Hippocampal formation (tissue), 2 donors: Measurements from ENCODE around the gene ENOX2.

ENCODE experiments used
- DNase-seq, 2 donors: peaks; one replicate each; lab custom pipeline; 2025; lab: John Stamatoyannopoulos, UW

The ENOX2 gene

GRCh38 chrX:130700629-130701028 lies 202.4 kb downstream of the ENOX2 start:
- DNase-seq, result no peak

- DNase-seq, result no peak
Measured at GRCh38 chrX:130699618-130700017, 203.4 kb downstream of the ENOX2 start.

DNA sequence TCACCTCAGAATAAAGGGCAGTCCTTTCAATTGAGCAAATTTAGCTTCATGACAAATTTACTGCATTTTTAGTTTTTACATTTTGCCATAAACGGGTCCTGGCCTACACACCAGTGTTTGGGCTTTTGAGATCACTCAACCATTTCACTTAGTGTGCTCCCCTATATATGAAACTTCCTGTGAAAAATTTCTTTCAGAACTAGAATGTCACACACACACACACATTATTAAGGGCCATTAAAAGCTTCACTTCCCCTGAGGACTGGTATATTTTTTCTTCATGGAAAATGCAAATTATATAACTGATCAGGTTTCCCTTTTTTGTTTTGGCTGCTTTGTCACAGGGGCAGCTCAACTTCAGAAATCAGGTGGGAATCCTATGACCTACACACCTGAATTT lies 206.5 kb downstream of the ENOX2 start:
- DNase-seq, result no peak

DNA sequence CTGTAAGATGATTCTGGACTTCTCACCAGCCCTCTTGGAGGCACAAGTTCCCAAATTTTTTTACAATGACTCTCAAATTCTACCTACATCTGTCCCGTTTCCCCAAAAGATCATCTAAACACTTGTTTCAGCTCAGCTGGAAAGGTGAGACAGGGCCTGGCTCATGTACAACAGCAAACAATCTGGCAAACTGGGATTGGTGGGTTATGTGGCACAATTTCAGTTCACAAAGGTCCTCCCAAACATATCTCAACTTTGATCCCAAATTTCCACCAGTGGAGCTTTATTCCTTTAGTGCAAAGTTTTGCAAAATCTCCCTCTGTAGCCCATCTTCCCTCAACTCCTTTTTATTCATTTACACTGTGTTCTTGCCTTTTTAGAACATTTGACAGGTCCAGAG lies 207.1 kb downstream of the ENOX2 start:
- no peak for DNase-seq

DNA sequence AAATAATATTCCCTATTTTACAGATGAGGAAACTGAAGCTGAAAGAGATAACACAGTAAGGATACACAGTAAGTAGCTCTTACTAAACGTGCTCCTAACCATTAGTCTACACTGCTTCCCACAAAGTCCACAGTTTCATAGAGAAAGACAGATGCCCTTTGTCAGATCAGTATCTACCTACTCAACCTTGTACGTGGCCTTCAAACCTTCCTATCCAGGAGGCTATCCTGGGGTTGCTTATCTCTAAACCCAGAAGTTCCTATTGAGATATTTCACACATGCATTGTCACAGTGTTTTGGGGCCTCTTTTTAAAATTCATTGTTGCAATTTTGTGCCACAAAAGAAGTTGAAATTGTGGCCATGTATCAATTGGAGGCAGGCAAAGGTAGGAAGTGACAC lies 208.0 kb downstream of the ENOX2 start:
- no peak for DNase-seq

- no peak for DNase-seq
Measured at GRCh38 chrX:130691576-130691975, 211.4 kb downstream of the ENOX2 start.

DNA sequence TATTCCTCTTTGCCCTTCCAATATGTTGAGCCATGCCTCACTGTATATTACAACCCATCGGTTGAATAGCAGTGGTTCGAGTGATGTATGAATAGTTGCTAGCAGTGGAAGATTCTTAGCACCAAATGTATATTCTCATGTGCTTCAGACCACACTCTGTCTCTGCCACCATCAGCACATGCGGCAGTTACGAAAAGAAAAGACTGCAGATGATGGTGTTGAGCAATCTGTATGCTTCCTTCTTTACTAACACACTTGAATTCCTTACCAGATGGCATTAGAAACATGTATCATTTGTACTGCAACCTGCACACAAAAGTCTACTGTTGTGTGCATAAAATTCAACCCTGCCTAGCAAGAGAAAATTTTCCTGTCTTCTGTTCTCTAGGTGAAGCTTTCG lies 214.6 kb downstream of the ENOX2 start:
- DNase-seq, result no peak

DNA sequence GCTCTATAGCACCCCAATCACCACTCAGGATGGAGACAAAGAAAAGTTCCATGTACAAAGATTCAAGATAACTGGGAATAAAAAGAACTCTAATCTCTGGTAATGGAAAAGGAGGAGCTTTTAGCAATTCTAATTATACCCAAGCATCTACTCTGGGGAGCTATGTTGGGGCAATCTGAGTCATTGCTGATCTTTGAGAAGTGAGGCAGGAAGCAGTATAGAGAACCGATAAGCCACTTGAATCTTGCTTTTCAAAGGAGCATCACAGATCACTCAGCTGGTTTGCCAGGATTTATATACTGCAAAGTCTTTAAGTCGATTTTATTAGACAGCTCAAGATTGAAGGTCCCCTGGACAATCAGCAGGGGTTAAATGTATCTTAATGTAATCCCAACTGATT lies 220.0 kb downstream of the ENOX2 start:
- DNase-seq, result no peak

DNA sequence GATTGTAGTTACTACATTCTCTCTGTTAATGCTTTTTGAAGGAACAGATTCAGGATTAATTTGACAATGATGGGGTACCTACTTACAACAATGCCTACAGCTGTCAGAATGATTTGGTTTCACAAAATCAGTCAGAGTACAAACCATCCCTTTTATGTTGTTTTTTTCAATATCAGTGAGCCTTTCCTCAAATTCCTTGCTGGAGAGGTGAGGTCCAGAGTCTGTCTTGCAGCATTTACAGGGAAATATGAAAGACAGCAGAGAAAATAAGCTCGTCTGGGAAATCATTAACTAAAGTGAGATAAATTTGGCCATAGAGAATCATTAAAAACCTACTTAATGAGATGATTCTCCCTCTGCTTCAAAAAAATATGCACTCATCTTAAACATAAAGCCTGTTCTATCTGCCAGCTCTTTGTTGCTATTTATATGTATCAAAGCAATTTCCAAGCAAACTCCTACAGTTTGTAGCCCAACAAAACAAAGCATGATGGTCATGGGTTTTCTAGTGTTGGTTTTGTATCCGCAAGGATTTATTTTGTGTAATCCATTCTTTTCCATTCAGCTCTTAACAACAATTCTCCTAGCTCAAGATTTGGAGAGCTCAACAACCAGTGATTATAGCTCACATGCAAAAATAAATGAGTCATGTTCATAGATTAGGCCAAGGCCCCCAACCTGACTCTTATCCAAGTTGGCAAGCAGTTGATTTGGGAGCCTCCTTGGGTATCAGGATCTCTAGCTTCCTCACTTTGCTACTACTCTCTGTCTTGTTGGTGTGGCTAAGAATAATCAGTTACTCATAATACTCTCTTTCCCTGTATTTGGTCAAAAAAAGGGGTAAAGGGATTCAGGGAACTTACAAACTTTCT lies 222.6 kb downstream of the ENOX2 start:
- no peak for DNase-seq

DNA sequence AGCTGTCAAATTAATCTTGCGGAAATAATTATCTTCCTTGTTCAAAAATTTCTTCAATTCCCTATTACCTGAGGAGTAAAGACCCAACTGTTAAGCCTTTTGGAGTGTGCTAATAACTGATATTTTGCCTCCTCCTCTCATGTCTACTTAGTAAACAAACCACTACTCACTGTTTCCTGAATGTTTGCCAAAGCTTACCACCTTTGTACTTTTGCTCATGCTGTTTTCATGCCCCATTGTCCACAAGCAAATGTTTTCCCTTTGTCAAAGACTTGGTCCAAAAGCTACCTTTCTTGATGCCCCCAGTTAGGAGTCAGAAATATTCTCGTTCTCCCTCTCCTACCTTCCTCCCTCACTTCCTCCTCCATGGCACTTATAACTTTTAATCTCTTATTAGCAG lies 226.1 kb downstream of the ENOX2 start:
- no peak for DNase-seq

- DNase-seq, result no peak
Measured at GRCh38 chrX:130672214-130672613, 230.8 kb downstream of the ENOX2 start.

- no peak for DNase-seq
Measured at GRCh38 chrX:130669233-130669632, 233.8 kb downstream of the ENOX2 start.

GRCh38 chrX:130665263-130665662 lies 237.7 kb downstream of the ENOX2 start:
- DNase-seq, result no peak

GRCh38 chrX:130658310-130658709 lies 244.7 kb downstream of the ENOX2 start:
- no peak for DNase-seq

GRCh38 chrX:130654409-130654950 lies 248.5 kb downstream of the ENOX2 start:
- DNase-seq, result no peak

DNA sequence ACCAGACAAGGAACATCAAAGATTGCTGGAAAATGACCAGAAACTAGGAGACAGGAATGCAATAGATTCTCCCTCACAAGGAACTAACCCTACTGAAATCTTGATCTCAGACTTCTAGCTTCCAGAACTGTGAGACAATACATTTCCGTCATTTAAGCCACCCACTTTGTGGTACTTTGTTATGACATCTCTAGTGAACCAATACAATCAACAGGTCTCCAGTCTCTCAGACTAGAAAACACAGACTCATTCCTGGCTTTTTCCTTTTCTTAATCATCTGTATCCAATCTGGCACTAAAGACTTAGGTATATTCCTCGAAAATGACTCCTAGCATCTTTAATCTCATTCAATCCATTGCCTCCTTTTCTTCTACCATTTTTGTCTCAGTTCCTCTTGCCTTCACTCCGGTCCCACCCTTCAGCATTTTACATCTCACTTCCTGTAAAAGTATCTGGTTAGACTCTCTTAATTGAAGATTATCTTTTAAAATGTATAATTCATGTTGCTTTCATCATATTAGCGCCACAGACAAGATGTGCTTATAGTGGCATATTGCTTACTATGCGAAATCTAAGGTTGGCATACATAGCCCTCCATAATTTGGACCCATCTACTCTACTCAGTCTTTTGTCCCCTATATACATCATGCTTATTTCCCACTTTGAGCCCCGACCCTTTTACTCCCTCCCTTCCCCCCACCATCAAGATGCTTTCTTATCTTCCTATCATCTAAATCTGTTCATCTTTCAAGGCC lies 250.0 kb downstream of the ENOX2 start:
- DNase-seq, result no peak

DNA sequence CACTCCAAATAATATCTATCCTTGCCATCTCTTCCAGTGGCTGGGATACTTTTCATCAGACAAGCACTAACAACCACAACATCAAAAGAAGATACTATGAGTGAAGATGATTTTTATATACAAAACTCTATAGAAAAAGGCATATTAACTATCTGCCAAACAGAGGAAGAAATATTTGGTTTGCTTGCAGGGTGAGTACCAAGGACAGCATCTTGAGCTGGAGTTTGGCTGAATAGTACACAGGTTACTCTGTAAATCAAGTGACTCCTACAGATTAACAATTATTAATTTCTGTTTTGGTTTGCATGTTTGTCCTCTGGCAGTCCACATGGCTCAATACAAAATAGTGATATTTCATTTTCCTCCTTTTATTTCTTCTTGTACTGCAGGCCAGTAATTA lies 253.3 kb downstream of the ENOX2 start:
- no peak for DNase-seq

DNA sequence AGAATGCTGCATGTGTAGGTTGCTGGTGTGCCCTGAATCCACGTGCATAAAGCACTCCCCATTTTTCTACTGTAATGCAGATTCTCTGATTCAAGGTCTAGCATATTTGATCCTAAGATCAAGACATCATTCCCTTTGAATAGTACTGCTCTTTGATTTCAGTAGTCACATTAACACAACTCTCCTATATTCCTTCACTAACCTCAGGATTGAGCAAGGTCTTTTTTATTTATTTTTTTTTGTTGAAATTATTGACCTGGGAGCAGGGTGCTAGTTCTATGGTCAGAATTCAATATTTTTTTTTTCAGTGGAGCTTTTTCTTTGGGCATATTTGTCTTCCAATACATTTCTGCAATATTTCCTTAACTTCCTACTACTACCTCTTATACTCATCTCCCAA lies 255.5 kb downstream of the ENOX2 start:
- DNase-seq, result no peak

DNA sequence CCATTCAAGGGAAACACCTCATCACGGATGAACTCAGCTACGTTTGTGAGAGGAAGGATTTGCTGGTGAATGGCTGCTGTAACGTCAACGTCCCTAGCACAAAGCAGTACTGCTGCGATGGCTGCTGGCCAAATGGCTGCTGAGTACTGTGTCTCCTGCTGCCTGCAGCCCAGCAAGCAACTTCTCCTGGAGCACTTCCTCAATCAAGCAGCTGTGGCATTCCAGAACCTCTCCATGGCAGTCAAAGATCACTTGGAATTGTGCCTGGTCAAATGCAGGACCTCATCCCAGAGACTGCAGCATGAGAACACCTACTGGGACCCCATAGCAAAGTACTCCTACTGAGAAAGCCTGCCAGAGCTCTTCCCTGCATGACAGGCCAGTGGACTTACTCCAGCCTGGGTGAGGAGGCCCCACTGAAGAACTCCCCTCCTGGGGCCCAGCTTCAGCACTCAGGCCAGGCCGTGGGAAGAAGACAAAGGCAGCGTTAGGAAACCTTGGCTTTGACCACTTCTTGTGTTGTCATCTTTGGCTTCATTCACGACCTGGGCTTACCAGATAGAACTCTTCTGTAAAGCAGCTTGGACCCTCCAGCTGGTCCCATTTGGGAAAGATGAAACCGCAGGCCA lies 256.9 kb downstream of the ENOX2 start:
- no peak for DNase-seq

DNA sequence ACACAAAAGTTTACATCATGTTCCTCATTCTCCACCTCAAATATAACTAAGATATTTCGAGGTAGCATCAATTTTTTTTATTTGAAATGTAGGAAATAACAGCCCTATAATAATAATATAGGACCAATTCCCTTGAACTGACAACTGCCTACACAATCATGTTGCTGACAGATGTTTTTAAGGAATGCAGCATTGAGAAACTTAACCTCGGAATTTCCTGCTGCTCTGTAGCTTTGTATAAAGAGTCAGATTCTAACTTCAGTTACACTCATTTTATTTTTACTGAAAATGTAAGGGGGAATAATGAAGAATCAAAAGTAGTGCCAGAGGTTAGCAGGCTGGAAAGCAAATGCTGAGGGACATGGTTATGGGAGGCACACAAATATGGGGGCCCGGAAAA lies 265.4 kb downstream of the ENOX2 start:
- no peak for DNase-seq

DNA sequence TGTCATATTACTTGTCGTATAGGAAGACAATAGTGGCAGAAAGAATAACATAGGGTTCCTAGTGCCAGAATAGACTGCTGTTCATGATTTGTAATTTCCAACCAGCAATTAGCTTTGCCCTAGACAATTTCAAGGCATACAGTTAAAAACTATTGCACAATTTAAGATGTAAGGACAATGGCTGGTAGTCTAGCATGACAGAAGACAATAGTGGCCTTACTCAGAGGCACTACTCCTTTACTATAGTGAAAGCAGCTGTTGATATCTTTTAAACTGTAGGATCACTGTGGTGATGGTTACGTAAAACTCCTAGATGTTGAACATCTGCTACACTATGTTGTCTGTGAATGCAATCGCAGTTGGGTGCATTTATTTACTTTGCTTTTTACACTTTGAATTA lies 266.7 kb downstream of the ENOX2 start:
- no peak for DNase-seq

- no peak for DNase-seq
Measured at GRCh38 chrX:130631011-130631410, 272.0 kb downstream of the ENOX2 start.

- no peak for DNase-seq
Measured at GRCh38 chrX:130628516-130628915, 274.5 kb downstream of the ENOX2 start.
